HepG2 (cell line): ENCODE measurements around the gene KBTBD13. TPM values are rescaled to one million over a fixed set of nuclear protein-coding genes. Genes with fewer than 3 reads are reported as not detected.
"Not testable (repeated sequence)": the region's sequence is repeated elsewhere in the genome, so short reads cannot be mapped to it uniquely, and the experiment has no call there.

ENCODE experiments used
- ATAC-seq: fragments of 200-7000 bp; cut with Tn5 transposase; 3 replicates; pipeline ENCODE4 v1.9.1; 2020; ENCODE audit warnings: mild to moderate bottlenecking, moderate library complexity
- BruUV-seq: library from RNA; stranded (reverse); fragments of 400-500 nt; replicated peaks from 2 replicates; lab custom pipeline; 2021; lab: Mats Ljungman, UMichigan
- CTCF ChIA-PET: fragments of 300-600 bp; formaldehyde crosslinking; extraction: SDS; loops from one replicate; lab custom pipeline; 2021; ENCODE audit warnings: low total read pairs, inconsistent platforms, low intra/inter-chr PET ratio; lab: Yijun Ruan, JAX
- POLR2A ChIA-PET: fragments of 350-600 bp; sonication (Branson Sonifier 250); formaldehyde crosslinking; loops from one replicate; lab custom pipeline; 2020; ENCODE audit warnings: antibody characterized with exemption, inconsistent platforms; lab: Yijun Ruan, JAX
- DNase-seq: peaks from one replicate; pipeline ENCODE4 v3.0.0-alpha.2; 2015; ENCODE audit warnings: low spot score
- FAIRE-seq: peaks from 3 replicates; lab custom pipeline; 2011; peaks lifted over from hg19 to GRCh38; lab: Jason Lieb, UNC
- H2AFZ ChIP-seq: one replicate; pipeline ENCODE4 v1.6.1; 2011; ENCODE audit warnings: low read length, inconsistent platforms
- H3K27ac ChIP-seq: fragments of 300-600 bp; 3 replicates; pipeline ENCODE4 v1.8.0; 2011; ENCODE audit warnings: mixed run types, mild to moderate bottlenecking, mixed read lengths, low read length, inconsistent platforms; ENCODE audit not compliant: insufficient read depth; ENCODE audit errors: extremely low read length
- H3K27me3 ChIP-seq, 2 experiments: fragments of 200-600 bp in 1 of 2; 2 replicates in 1 of 2; 3 replicates in 1 of 2; pipeline versions ENCODE4 v1.6.0 to v1.8.0; 2011; ENCODE audit warnings: low read length in 2 of 2, mild to moderate bottlenecking in 2 of 2, moderate library complexity in 2 of 2, inconsistent platforms in 1 of 2; ENCODE audit not compliant: insufficient read depth in 2 of 2, control insufficient read depth in 1 of 2
- H3K36me3 ChIP-seq, 2 experiments: fragments of 200-600 bp in 1 of 2; replicated peaks in 1 of 2; 2 replicates in 1 of 2; 3 replicates in 1 of 2; pipeline versions ENCODE4 v1.5.1 to v1.8.0; 2011; ENCODE audit warnings: low read length in 2 of 2, inconsistent platforms in 1 of 2; ENCODE audit not compliant: insufficient read depth in 2 of 2, control insufficient read depth in 1 of 2
- H3K4me1 ChIP-seq: 2 replicates; pipeline ENCODE4 v1.5.1; 2012; ENCODE audit warnings: low read length, inconsistent platforms; ENCODE audit not compliant: insufficient read depth
- H3K4me2 ChIP-seq: 2 replicates; pipeline ENCODE4 v1.6.0; 2011; ENCODE audit warnings: low read depth, low read length, inconsistent platforms
- H3K4me3 ChIP-seq, 3 experiments: fragments of 200-600 bp in 1 of 3; sonication (generic), shearing (Covaris generic) in 1 of 3; replicated peaks in 1 of 3; 2 replicates each; pipeline ENCODE4 v1.5.1; 2011 to 2016; ENCODE audit warnings: low read length in 3 of 3, inconsistent platforms in 2 of 3, low read depth in 2 of 3, mild to moderate bottlenecking in 2 of 3, control low read depth in 1 of 3, mixed read lengths in 1 of 3; ENCODE audit not compliant: insufficient read depth in 1 of 3
- H3K79me2 ChIP-seq: one replicate; pipeline ENCODE4 v1.6.1; 2011; ENCODE audit warnings: low read length, inconsistent platforms; ENCODE audit not compliant: insufficient read depth
- H3K9ac ChIP-seq: 2 replicates; pipeline ENCODE4 v1.6.0; 2011; ENCODE audit warnings: mild to moderate bottlenecking, low read depth, low read length, inconsistent platforms; ENCODE audit not compliant: insufficient read depth
- H3K9me3 ChIP-seq: 2 replicates; pipeline ENCODE4 v1.5.1; 2012; ENCODE audit warnings: mild to moderate bottlenecking, low read length
- H4K20me1 ChIP-seq: 2 replicates; pipeline ENCODE4 v1.6.0; 2011; ENCODE audit warnings: inconsistent platforms, mild to moderate bottlenecking, low read length, moderate library complexity; ENCODE audit not compliant: insufficient read depth
- ATF2 ChIP-seq: sonication (generic); formaldehyde crosslinking; IDR thresholded peaks from 2 replicates; pipeline ENCODE4 v1.4.0; 2020; ENCODE audit warnings: missing genetic modification reagents
- CHD4 ChIP-seq: fragments of 200-600 bp; sonication (generic); IDR thresholded peaks from 2 replicates; pipeline ENCODE4 v1.7.0; 2017; ENCODE audit warnings: mild to moderate bottlenecking, low read length, borderline replicate concordance
- FOXK2 ChIP-seq: fragments of 450-650 bp; IDR thresholded peaks from 2 replicates; pipeline ENCODE4 v1.6.1; 2016
- GATAD1 ChIP-seq: IDR thresholded peaks from 2 replicates; pipeline ENCODE4 v1.6.1; 2016; ENCODE audit warnings: missing genetic modification reagents, missing compliant biosample characterization
- KDM2A ChIP-seq: sonication (generic); formaldehyde crosslinking; IDR thresholded peaks from 2 replicates; pipeline ENCODE4 v1.4.0; 2020; ENCODE audit warnings: low read depth, missing genetic modification reagents, borderline replicate concordance
- NCOA1 ChIP-seq: sonication (generic); formaldehyde crosslinking; IDR thresholded peaks from 2 replicates; pipeline ENCODE4 v1.9.0; 2021; ENCODE audit warnings: missing genetic modification reagents
- ONECUT2 ChIP-seq: sonication (generic); formaldehyde crosslinking; IDR thresholded peaks from 2 replicates; pipeline ENCODE4 v1.4.0; 2020; ENCODE audit warnings: missing genetic modification reagents
- POLR2G ChIP-seq: fragments of 200-400 bp; formaldehyde crosslinking; IDR thresholded peaks from 2 replicates; pipeline ENCODE4 v1.6.1; 2018; ENCODE audit warnings: mild to moderate bottlenecking, low read depth, low read length, moderate library complexity
- RFX3 ChIP-seq: IDR thresholded peaks from 2 replicates; pipeline ENCODE4 v1.6.1; 2016; ENCODE audit warnings: missing biosample characterization, missing genetic modification reagents
- TSC22D2 ChIP-seq: sonication (generic); formaldehyde crosslinking; IDR thresholded peaks from 2 replicates; pipeline ENCODE4 v1.5.1; 2020; ENCODE audit warnings: missing genetic modification reagents, mild to moderate bottlenecking, borderline replicate concordance
- U2AF1 ChIP-seq: fragments of 200-400 bp; formaldehyde crosslinking; optimal IDR thresholded peaks from 2 replicates; pipeline ENCODE3; 2017; ENCODE audit warnings: mild to moderate bottlenecking, low read depth, low read length
- YEATS2 ChIP-seq: sonication (generic); formaldehyde crosslinking; IDR thresholded peaks from 2 replicates; pipeline ENCODE4 v1.4.0; 2020; ENCODE audit warnings: missing genetic modification reagents, borderline replicate concordance
- ZFP1 ChIP-seq: IDR thresholded peaks from 2 replicates; pipeline ENCODE4 v1.6.1; 2016
- ZFX ChIP-seq: sonication (generic); formaldehyde crosslinking; IDR thresholded peaks from 2 replicates; pipeline ENCODE4 v1.4.0; 2020; ENCODE audit warnings: mild to moderate bottlenecking, low read depth, missing genetic modification reagents, moderate library complexity
- ZNF614 ChIP-seq: IDR thresholded peaks from 2 replicates; pipeline ENCODE4 v1.6.1; 2018; ENCODE audit warnings: missing biosample characterization, missing genetic modification reagents, inconsistent platforms, borderline replicate concordance
- ZSCAN21 ChIP-seq: sonication (generic); formaldehyde crosslinking; IDR thresholded peaks from 2 replicates; pipeline ENCODE4 v1.8.0; 2022; ENCODE audit warnings: mild to moderate bottlenecking, missing genetic modification reagents, moderate library complexity, borderline replicate concordance
- WGBS: methylation state at CpG from one replicate; pipeline ENCODE4 v1.1.6; 2017; ENCODE audit warnings: low lambda C conversion rate; 5-methylcytosine and 5-hydroxymethylcytosine counted together
- in situ Hi-C: cut with HindIII; loops from 2 replicates; pipeline ENCODE4 v1.10.0; 2017; ENCODE audit warnings: low pct_unique_long_range_greater_than_20kb; ENCODE audit not compliant: extremely low pct_ligation_motif_present
- intact Hi-C: fragments of 100-400 bp; cut with micrococcal nuclease; formaldehyde crosslinking; loops from one replicate; pipeline ENCODE4 v1.10.0; 2022; ENCODE audit not compliant: unreplicated experiment
- polyA plus RNA-seq, 8 experiments: library from polyadenylated mRNA; depleted of rRNA in 3 of 8; stranded (reverse) in 7 of 8; unstranded in 1 of 8; fragments of >200 nt; fragmentation: Illumina TruSeq in 4 of 8; extraction: Trizol in 4 of 8; gene quantifications; 2 replicates each; pipeline versions ENCODE4 v1.2.1 to v1.2.3, GENCODE V29; 2011 to 2016; ENCODE audit warnings: low read depth in 4 of 8, missing spikeins in 1 of 8, mixed read lengths in 1 of 8; ENCODE audit not compliant: insufficient read depth in 1 of 8
- total RNA-seq, 5 experiments: library from RNA; depleted of rRNA; stranded (reverse); fragments of >200 nt; fragmentation: Illumina TruSeq; extraction: Trizol; gene quantifications; 2 replicates each; pipeline ENCODE4 v1.2.3, GENCODE V29; 2016; ENCODE audit warnings: low read depth in 1 of 5
- TF ChIP-seq, protein P1 (sequence below): sonication (generic); formaldehyde crosslinking; IDR thresholded peaks from 2 replicates; pipeline ENCODE4 v1.5.0; 2020; ENCODE audit warnings: missing genetic modification reagents

Gene KBTBD13
- total and polyA plus RNA-seq, 2 of the 13 experiments (the other 11 are each of a cell fraction or from before 2014, with no cell fraction given): not detected

DNA sequence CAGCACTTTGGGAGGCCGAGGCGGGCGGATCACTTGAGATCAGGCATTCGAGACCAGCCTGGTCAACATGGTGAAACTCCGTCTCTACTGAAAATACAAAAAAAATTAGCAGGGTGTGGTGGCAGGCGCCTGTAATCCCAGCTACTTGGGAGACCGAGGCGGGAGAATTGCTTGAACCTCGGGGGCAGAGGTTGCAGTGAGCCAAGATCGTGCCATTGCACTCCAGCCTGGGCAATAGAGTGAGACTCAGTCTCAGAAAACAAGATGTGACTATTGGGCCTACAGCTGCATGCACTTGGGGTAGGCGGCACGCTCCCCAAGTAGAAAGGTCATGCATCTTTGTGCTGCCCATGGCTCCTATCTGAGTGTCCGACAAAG lies 17.2 kb downstream of the KBTBD13 start:
- CTCF ChIA-PET: not testable (repeated sequence)

GRCh38 chr15:65094294-65094995 lies 17.9 kb downstream of the KBTBD13 start:
- Histone ChIP-seq H3K79me2 (no peaks in the 10 kb centered on the region), H3K9me3 (no peaks in the 10 kb centered on the region), H3K9ac (no peak overlapping the region), H4K20me1 (no peaks in the 10 kb centered on the region), H3K27me3 (no peaks in the 10 kb centered on the region), H3K4me1 (peaks cover 38% of the 10 kb centered on the region), H3K36me3 (peaks cover 3 to 5% of the 10 kb centered on the region in 2 experiments; a peak in 3 of 5 replicates), H3K4me2 (0 out of 2 replicates have a peak overlapping the region, but pooled peaks have one; percentile 29), H3K4me3 (peak overlapping the region in 1 of 3 experiments; percentile 7; a peak in 1 of 6 replicates), H2AFZ (no peak overlapping the region), H3K27ac (no peak overlapping the region)
- WGBS: 61% methylated on average over 12 of the region's 14 CpGs
- ChIA-PET POLR2A (interaction anchor here (0.7 to 1.5 kb wide), 3 partner anchors 10 to 50 kb away, joined by 3 read pairs; no protein-coding TSS in a partner anchor), CTCF (no interaction called here)
- in situ Hi-C loops (no loop called here), intact Hi-C loops (no loop called here)
- FAIRE-seq (no peak), ATAC-seq (peak; percentile 48), DNase-seq (no peak)
- no TSS peak for BruUV-seq
- TF ChIP-seq ZSCAN21: 0 out of 2 replicates have a peak, but pooled peaks have one; percentile 21
- no peak for TF ChIP-seq ZFX (CRISPR knock-in tag)
- 0 out of 2 replicates have a peak, but pooled peaks have one; percentile 22 for TF ChIP-seq KDM2A (CRISPR knock-in tag)
- no peak for TF ChIP-seq FOXK2
- no peak for TF ChIP-seq ZFP1 (CRISPR knock-in tag)
- TF ChIP-seq ATF2 (CRISPR knock-in tag): no peak
- TF ChIP-seq CHD4: no peak
- TF ChIP-seq ZNF614 (CRISPR knock-in tag): no peak
- TF ChIP-seq U2AF1: no peak
- TF ChIP-seq ONECUT2 (CRISPR knock-in tag): no peak
- no peak for TF ChIP-seq NCOA1
- TF ChIP-seq POLR2G: no peak
- no peak for TF ChIP-seq RFX3 (CRISPR knock-in tag)
- TF ChIP-seq TSC22D2 (CRISPR knock-in tag): no peak
- TF ChIP-seq GATAD1: no peak
- TF ChIP-seq, protein P1, sequence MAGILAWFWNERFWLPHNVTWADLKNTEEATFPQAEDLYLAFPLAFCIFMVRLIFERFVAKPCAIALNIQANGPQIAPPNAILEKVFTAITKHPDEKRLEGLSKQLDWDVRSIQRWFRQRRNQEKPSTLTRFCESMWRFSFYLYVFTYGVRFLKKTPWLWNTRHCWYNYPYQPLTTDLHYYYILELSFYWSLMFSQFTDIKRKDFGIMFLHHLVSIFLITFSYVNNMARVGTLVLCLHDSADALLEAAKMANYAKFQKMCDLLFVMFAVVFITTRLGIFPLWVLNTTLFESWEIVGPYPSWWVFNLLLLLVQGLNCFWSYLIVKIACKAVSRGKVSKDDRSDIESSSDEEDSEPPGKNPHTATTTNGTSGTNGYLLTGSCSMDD: no peak
- TF ChIP-seq YEATS2: no peak

More for the DNA sequence above, 17.2 kb downstream of the KBTBD13 start:
- H3K36me3 ChIP-seq, H3K27ac ChIP-seq, H3K9me3 ChIP-seq, DNase-seq, H3K27me3 ChIP-seq, H2AFZ ChIP-seq, intact Hi-C loops, H4K20me1 ChIP-seq, ATAC-seq, H3K4me2 ChIP-seq, H3K9ac ChIP-seq, BruUV-seq, H3K79me2 ChIP-seq, FAIRE-seq, in situ Hi-C loops, H3K4me3 ChIP-seq: not testable (repeated sequence)
- WGBS: 84% methylated on average over 13 of the region's 13 CpGs
- H3K4me1 ChIP-seq: peaks cover 45% of the 10 kb centered on the region
- POLR2A ChIA-PET: interaction anchor here (0.7 to 1.2 kb wide), 2 partner anchors 35 to 50 kb away, joined by 3 read pairs; no protein-coding TSS in a partner anchor
